DMS53 (cell line): ENCODE measurements around the gene MCU.
"Not testable (repeated sequence)": the region's sequence is repeated elsewhere in the genome, so short reads cannot be mapped to it uniquely, and the experiment has no call there.

ENCODE experiments used
- DNase-seq: peaks from one replicate; lab custom pipeline; 2025; lab: John Stamatoyannopoulos, UW

Gene MCU

GRCh38 chr10:72731916-72732419, 40.0 kb downstream of the MCU start:
- no peak for DNase-seq

GRCh38 chr10:72732521-72732920, 40.6 kb downstream of the MCU start:
- no peak for DNase-seq

GRCh38 chr10:72733989-72734388, 42.0 kb downstream of the MCU start:
- DNase-seq = no peak

- peak; percentile 27 for DNase-seq
Measured at GRCh38 chr10:72735288-72735936, 43.5 kb downstream of the MCU start.

GRCh38 chr10:72736176-72736827, 44.4 kb downstream of the MCU start:
- DNase-seq = peak; percentile 88

- no peak for DNase-seq
Measured at GRCh38 chr10:72736828-72737220, 44.9 kb downstream of the MCU start.

GRCh38 chr10:72737357-72737756, 45.4 kb downstream of the MCU start:
- DNase-seq = not testable (repeated sequence)

GRCh38 chr10:72738486-72738885, 46.5 kb downstream of the MCU start:
- DNase-seq = no peak

GRCh38 chr10:72740528-72740927, 48.6 kb downstream of the MCU start:
- DNase-seq = peak; percentile 90

GRCh38 chr10:72742092-72742491, 50.1 kb downstream of the MCU start:
- DNase-seq = no peak

- no peak for DNase-seq
Measured at GRCh38 chr10:72742797-72743196, 50.9 kb downstream of the MCU start.

- DNase-seq = no peak
Measured at GRCh38 chr10:72744566-72744965, 52.6 kb downstream of the MCU start.

GRCh38 chr10:72746426-72747363, 54.8 kb downstream of the MCU start:
- DNase-seq = peak; percentile 45

GRCh38 chr10:72747521-72747920, 55.6 kb downstream of the MCU start:
- DNase-seq = no peak

GRCh38 chr10:72753760-72754231, 61.9 kb downstream of the MCU start:
- no peak for DNase-seq

- DNase-seq = no peak
Measured at GRCh38 chr10:72754275-72755032, 62.5 kb downstream of the MCU start.

- DNase-seq = no peak
Measured at GRCh38 chr10:72756674-72757385, 64.9 kb downstream of the MCU start.

- no peak for DNase-seq
Measured at GRCh38 chr10:72757732-72758131, 65.8 kb downstream of the MCU start.

GRCh38 chr10:72758930-72759329, 67.0 kb downstream of the MCU start:
- not testable (repeated sequence) for DNase-seq

GRCh38 chr10:72759584-72759983, 67.6 kb downstream of the MCU start:
- DNase-seq = no peak

- DNase-seq = no peak
Measured at GRCh38 chr10:72761498-72761897, 69.6 kb downstream of the MCU start.
